ENCODE data around the gene MYO16.

MYO16 gene

GRCh38 chr13:108996430-108996829 is 367.0 kb downstream of the MYO16 start:
- no peak overlapping the region for H3K27ac ChIP-seq (ENCODE audit: low read depth, low read length)
- H4K20me1 ChIP-seq (ENCODE audit: low read depth, low read length), result no peaks in the 10 kb centered on the region
- TF ChIP-seq CTCF (IDR thresholded peaks at IDR 0.05; ENCODE audit: insufficient read depth, low read length, poor library complexity, severe bottlenecking), result no peak
- no peak for TF ChIP-seq EZH2phosphoT487 (conservative IDR thresholded peaks at IDR 0.05; ENCODE audit: low read length)
- H2AFZ ChIP-seq (ENCODE audit: low read depth, low read length, severe bottlenecking), result no peak overlapping the region
- no peaks in the 10 kb centered on the region for H3K9me3 ChIP-seq (ENCODE audit: insufficient read depth, low read length)
- no peaks in the 10 kb centered on the region for H3F3A ChIP-seq (ENCODE audit: insufficient read depth)
- no peak overlapping the region for H3K4me2 ChIP-seq (ENCODE audit: low read depth, low read length, poor library complexity, severe bottlenecking)
- no peak overlapping the region for H3K9ac ChIP-seq (ENCODE audit: low read length)
- no peaks in the 10 kb centered on the region for H3K79me2 ChIP-seq (ENCODE audit: insufficient read depth, low read length)
- H3K27me3 ChIP-seq (ENCODE audit: low read length), result no peaks in the 10 kb centered on the region
- H3K9me2 ChIP-seq (replicated peaks; ENCODE audit: insufficient read depth, low read length), result no peaks in the 10 kb centered on the region
- H3K36me3 ChIP-seq (ENCODE audit: low read length), result no peaks in the 10 kb centered on the region
- no peak overlapping the region for H3K4me3 ChIP-seq (ENCODE audit: insufficient read depth, low read length, poor library complexity, severe bottlenecking)

GRCh38 chr13:109000207-109000606 is 370.8 kb downstream of the MYO16 start:
- Histone ChIP-seq H4K20me1 (ENCODE audit: low read depth, low read length) (no peaks in the 10 kb centered on the region), H3K9me2 (replicated peaks; ENCODE audit: insufficient read depth, low read length) (no peaks in the 10 kb centered on the region), H3K9me3 (ENCODE audit: insufficient read depth, low read length) (no peaks in the 10 kb centered on the region), H2AFZ (ENCODE audit: low read depth, low read length, severe bottlenecking) (no peak overlapping the region), H3K27ac (ENCODE audit: low read depth, low read length) (no peak overlapping the region), H3K9ac (ENCODE audit: low read length) (no peak overlapping the region), H3K79me2 (ENCODE audit: insufficient read depth, low read length) (no peaks in the 10 kb centered on the region), H3K36me3 (ENCODE audit: low read length) (no peaks in the 10 kb centered on the region), H3K4me3 (ENCODE audit: insufficient read depth, low read length, poor library complexity, severe bottlenecking) (no peak overlapping the region), H3K27me3 (ENCODE audit: low read length) (0 out of 2 replicates have a peak, but pooled peaks cover 3% of the 10 kb centered on the region), H3K4me2 (ENCODE audit: low read depth, low read length, poor library complexity, severe bottlenecking) (no peak overlapping the region), H3F3A (ENCODE audit: insufficient read depth) (no peaks in the 10 kb centered on the region)
- no peak for TF ChIP-seq EZH2phosphoT487 (conservative IDR thresholded peaks at IDR 0.05; ENCODE audit: low read length)
- no peak for TF ChIP-seq CTCF (IDR thresholded peaks at IDR 0.05; ENCODE audit: insufficient read depth, low read length, poor library complexity, severe bottlenecking)

GRCh38 chr13:109002934-109003333 is 373.5 kb downstream of the MYO16 start:
- Histone ChIP-seq H3K9me3 (ENCODE audit: insufficient read depth, low read length) (no peaks in the 10 kb centered on the region), H3F3A (ENCODE audit: insufficient read depth) (no peaks in the 10 kb centered on the region), H3K79me2 (ENCODE audit: insufficient read depth, low read length) (no peaks in the 10 kb centered on the region), H3K36me3 (ENCODE audit: low read length) (no peaks in the 10 kb centered on the region), H3K27ac (ENCODE audit: low read depth, low read length) (no peak overlapping the region), H4K20me1 (ENCODE audit: low read depth, low read length) (no peaks in the 10 kb centered on the region), H2AFZ (ENCODE audit: low read depth, low read length, severe bottlenecking) (no peak overlapping the region), H3K27me3 (ENCODE audit: low read length) (peaks cover 3% of the 10 kb centered on the region; the same call in 1 of the 2 replicates), H3K9me2 (replicated peaks; ENCODE audit: insufficient read depth, low read length) (no peaks in the 10 kb centered on the region), H3K4me2 (ENCODE audit: low read depth, low read length, poor library complexity, severe bottlenecking) (no peak overlapping the region), H3K4me3 (ENCODE audit: insufficient read depth, low read length, poor library complexity, severe bottlenecking) (no peak overlapping the region), H3K9ac (ENCODE audit: low read length) (no peak overlapping the region)
- TF ChIP-seq CTCF (IDR thresholded peaks at IDR 0.05; ENCODE audit: insufficient read depth, low read length, poor library complexity, severe bottlenecking) (no peak), EZH2phosphoT487 (conservative IDR thresholded peaks at IDR 0.05; ENCODE audit: low read length) (no peak)
